Lower leg skin (tissue), 3 donors: Measurements from ENCODE around the gene UST.

Experiments used
- POLR2A ChIP-seq, 2 donors: fragments of 450-650 bp; IDR thresholded peaks; one replicate each; pipeline ENCODE4 v1.6.1; 2016 to 2017; ENCODE audit warnings: antibody characterized with exemption in 2 of 2, mild to moderate bottlenecking in 1 of 2, moderate library complexity in 1 of 2
- TF ChIP-seq, protein P1 (sequence below), 3 donors: fragments of 450-650 bp; IDR thresholded peaks; one replicate each; pipeline ENCODE4 v1.5.1; 2016; ENCODE audit warnings: antibody characterized with exemption in 3 of 3, mild to moderate bottlenecking in 3 of 3, moderate library complexity in 2 of 3

DNA sequence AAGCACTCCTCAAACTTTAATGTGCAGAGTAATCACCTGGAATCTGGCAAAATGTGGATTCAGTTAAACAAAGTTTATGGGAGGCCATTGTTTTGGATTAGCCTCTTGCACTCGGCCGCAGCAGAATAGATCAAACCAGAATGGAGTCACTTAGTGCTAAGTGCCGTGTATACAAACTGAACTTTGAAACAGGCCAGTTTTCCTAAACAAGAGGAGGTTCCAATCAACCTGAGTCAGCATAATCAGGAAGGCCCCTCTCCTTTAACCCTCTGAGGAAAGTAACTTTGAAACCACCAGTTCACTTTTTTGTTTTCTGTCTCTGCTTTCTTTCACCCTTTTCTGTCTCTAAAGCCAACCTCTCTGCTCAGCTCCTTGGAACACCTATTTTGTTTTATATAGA, 92.2 kb downstream of the UST start:
- TF ChIP-seq, protein P1, sequence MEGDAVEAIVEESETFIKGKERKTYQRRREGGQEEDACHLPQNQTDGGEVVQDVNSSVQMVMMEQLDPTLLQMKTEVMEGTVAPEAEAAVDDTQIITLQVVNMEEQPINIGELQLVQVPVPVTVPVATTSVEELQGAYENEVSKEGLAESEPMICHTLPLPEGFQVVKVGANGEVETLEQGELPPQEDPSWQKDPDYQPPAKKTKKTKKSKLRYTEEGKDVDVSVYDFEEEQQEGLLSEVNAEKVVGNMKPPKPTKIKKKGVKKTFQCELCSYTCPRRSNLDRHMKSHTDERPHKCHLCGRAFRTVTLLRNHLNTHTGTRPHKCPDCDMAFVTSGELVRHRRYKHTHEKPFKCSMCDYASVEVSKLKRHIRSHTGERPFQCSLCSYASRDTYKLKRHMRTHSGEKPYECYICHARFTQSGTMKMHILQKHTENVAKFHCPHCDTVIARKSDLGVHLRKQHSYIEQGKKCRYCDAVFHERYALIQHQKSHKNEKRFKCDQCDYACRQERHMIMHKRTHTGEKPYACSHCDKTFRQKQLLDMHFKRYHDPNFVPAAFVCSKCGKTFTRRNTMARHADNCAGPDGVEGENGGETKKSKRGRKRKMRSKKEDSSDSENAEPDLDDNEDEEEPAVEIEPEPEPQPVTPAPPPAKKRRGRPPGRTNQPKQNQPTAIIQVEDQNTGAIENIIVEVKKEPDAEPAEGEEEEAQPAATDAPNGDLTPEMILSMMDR (IDR thresholded peaks at IDR 0.05) = no peak
- no peak for TF ChIP-seq POLR2A (IDR thresholded peaks at IDR 0.05)
